IPS-NIHi11 (cell line): ENCODE data around the gene OPRL1.
"Not testable (repeated sequence)": the region's sequence is repeated elsewhere in the genome, so short reads cannot be mapped to it uniquely, and the experiment has no call there.

ENCODE experiments used
- DNase-seq: peaks from one replicate; pipeline ENCODE4 v3.0.0; 2012; ENCODE audit warnings: mixed read lengths, low spot score

The OPRL1 gene

DNA sequence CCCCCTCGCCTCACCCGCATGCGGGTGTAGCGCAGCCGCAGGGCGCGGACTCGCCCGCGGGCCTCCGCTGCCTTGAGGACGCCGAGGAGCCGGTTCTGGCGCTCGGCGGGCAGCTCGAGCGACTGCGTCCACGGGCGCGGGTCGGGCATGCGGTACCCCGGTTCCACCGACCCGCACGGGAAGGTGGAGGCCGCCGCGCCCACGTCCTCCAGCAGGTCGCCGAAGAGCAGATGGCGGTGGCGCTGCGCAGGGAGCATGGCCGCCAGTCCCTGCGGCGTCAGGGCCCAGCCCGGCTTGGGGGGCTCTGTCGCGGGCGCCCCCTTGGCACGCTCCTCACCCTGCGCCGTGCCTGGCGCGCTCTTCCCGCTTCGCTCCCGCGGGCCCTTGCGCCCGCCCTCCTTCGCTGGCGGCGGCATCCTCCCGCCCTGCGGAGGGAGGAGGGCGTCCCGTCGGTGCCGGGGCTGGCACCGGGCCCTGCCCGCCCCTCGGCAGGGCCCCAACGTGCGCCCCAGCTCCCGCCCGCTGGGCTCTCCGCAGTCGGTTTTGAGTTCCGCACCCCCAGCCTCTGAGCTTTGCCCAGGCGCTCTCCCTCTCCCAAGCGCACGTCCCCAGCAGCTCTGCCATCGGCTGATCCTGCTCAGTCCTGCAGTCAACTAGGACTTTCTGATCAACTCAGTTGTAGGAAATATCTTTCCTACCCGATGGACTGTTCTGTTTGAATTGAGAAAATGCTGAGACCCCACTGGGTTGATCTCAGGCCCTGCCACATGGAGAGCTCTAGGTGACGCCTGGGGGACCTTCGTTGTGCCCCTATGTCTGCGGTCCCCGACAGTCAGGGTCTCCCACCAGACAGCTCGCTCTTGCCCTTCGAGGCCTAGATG is 4.2 kb downstream of the OPRL1 start, which contains the start of gene LKAAEAR1:
TSS of gene LKAAEAR1 (minus strand) at position 595 of the 881 bp plus-strand sequence. CDS start at position 416, 179 bp downstream.
- peak; percentile 50 for DNase-seq

- DNase-seq = peak; percentile 71
Observed at GRCh38 chr20:64084685-64085152, 4.8 kb downstream of the OPRL1 start.

- DNase-seq = no peak
Observed at GRCh38 chr20:64086801-64087200, 6.9 kb downstream of the OPRL1 start.

- not testable (repeated sequence) for DNase-seq
Observed at GRCh38 chr20:64087226-64087825, 7.4 kb downstream of the OPRL1 start.

DNA sequence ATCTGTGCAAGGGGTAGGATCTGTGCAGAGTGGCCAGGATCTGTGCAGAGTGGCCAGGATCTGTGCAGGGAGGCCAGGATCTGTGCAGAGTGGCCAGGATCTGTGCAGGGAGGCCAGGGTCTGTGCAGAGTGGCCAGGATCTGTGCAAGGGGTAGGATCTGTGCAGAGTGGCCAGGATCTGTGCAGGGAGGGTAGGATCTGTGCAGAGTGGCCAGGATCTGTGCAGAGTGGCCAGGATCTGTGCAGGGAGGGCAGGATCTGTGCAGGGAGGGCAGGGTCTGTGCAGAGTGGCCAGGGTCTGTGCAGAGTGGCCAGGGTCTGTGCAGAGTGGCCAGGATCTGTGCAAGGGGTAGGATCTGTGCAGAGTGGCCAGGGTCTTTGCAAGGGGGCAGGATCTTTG is 8.7 kb downstream of the OPRL1 start:
- DNase-seq = not testable (repeated sequence)

GRCh38 chr20:64090165-64090564 is 10.3 kb downstream of the OPRL1 start:
- no peak for DNase-seq

DNA sequence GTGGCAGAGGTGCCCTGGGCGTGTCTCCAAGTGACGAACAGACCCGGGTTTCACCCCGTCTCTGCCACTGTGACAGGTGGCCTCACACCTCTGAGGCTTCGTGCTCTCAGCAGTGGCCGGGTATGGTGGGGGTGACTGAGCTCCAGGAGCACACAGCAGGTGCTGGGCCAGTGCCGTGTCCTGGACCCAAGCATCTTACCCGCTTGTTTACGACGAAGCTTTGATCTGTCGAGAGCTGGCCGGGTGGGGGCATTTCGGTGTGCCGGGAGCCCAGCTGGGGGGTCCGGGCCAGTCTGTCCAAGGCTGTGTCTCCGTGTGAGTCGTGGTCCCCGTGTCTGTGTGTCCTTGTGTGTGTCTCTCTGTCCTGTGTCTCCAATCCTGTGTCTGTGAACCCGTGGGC is 11.5 kb downstream of the OPRL1 start:
- DNase-seq = no peak

DNA sequence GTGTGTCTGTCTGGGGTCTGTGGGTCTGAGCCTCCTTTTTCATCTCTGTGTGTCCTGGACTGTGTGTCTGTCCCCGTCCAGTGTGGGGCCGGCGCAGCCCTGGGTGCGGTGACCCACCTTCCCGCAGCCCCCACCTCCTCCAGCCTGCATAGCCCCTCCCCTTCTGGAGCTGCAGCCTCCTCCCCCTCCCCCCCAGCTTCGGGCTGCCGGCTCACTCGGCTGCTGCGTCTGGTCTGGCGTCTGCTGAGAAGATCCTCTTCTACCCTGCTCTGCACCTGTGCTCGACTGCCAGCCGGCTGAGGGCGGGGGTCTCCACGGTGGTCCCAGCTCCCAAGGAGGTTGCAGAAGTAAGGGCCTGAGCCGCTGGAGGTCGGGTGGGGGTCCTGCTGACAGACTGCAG is 11.9 kb downstream of the OPRL1 start:
- peak; percentile 72 for DNase-seq

DNA sequence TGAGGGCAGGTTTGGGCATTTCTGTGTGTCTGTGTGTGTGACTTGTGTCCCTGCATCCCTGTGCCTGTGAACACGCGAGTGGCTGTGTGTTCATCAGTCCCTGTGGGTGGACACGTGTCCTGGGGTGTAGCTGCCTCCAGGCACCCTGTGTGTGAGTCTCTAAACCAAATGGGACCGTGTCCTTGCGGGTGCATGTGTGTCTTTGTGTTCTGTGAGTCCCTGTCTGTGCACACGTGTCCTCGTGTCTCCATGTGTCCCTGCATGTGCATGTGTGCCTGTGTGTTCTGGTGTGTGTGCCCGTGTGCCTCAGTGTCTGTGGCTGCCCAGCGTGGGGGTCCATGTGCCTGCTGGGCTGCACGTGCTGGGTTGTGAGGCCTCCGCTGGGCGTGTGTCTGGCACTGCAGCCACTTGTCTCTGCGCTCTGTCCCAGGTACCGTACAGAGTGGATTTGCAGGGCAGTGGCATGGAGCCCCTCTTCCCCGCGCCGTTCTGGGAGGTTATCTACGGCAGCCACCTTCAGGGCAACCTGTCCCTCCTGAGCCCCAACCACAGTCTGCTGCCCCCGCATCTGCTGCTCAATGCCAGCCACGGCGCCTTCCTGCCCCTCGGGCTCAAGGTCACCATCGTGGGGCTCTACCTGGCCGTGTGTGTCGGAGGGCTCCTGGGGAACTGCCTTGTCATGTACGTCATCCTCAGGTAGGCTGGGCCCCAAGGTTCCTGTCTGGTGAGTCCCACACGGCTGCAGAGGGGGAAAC is 12.6 kb downstream of the OPRL1 start:
- no peak for DNase-seq

GRCh38 chr20:64093013-64093503 is 13.2 kb downstream of the OPRL1 start:
- DNase-seq = peak; percentile 54

- no peak for DNase-seq
Observed at GRCh38 chr20:64095455-64095854, 15.6 kb downstream of the OPRL1 start.

- DNase-seq = no peak
Observed at GRCh38 chr20:64095927-64096326, 16.0 kb downstream of the OPRL1 start.

DNA sequence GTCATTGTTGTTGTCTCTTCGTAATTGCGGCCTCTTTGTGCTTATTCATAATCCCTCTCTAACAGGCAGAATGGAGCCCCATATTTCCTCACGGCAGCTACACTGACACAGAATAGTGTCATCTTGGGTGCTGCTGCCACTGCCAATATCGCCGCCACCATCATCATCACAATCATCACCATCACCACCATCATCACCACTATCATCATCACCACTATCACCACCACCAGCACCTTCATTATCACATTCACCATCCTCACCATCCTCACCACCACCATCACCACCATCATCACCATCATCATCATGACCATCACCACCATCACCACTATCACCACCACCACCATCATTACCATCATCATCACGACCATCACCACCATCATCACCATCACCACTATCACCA is 16.7 kb downstream of the OPRL1 start:
- no peak for DNase-seq

- DNase-seq = no peak
Observed at GRCh38 chr20:64098471-64099013, 18.7 kb downstream of the OPRL1 start.

GRCh38 chr20:64099086-64099786 is 19.4 kb downstream of the OPRL1 start:
- no peak for DNase-seq

GRCh38 chr20:64099880-64100565 is 20.1 kb downstream of the OPRL1 start:
- no peak for DNase-seq

GRCh38 chr20:64100566-64100888 is 20.6 kb downstream of the OPRL1 start:
- no peak for DNase-seq

- DNase-seq = no peak
Observed at GRCh38 chr20:64100946-64101688, 21.2 kb downstream of the OPRL1 start.

DNA sequence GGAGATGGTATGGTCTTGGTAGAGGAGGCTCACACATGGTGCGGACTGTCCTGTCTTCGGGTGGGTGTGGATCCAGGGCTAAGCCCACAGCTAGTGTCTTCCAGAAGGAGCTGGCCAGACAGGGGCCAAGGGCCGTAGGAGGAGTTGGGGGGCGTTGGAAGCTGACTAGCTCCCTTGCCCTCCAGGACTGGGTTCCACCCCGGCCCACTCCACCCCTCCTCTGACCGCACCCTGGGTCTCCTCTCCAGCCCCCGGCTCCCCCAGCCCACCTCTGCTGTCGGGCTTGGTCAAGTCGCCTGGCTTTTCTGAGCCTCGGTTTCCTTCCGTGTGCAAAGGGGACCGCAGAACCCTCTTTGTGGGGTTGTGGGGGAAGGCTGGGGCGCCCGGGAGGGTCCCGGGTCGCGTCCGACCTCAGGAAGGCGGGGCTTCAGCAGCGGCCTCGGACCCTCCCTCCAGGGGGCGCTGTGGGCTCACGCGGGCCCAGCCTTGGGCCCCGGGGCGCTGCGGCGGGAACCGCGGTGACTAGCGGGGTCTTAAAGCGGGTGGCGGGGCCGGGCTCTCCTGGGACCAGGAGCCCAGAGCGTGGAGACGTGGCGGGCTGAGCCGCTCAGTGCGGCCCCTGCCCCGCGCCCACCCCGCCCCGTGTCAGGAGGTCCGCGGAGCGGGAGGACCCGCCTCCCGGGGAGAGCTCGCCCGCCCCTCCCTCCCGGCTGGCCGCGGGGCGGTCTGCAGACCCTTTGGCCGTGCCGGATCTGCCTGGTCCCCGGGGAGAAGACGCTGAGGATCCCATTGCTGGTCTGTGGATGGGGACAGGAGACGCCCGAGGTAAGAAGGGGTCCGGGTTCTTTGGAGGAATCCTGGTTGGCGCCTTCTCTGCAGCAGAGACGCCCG is 22.1 kb downstream of the OPRL1 start:
- peak; percentile 95 for DNase-seq
